Adrenal gland (tissue), 12 donors: Measurements from ENCODE around the gene IGFBP5. TPM values are rescaled to one million over a fixed set of nuclear protein-coding genes. Genes with fewer than 3 reads are reported as not detected.

Source experiments
- DNase-seq, 7 donors: peaks; one replicate each; pipeline ENCODE4 v3.0.0-alpha.2; 2019 to 2020
- H3K27ac ChIP-seq, 5 donors: fragments of 200-600 bp; sonication (generic) in 4 of 5; 1 replicate in 3 of 5; 2 replicates in 2 of 5; pipeline versions ENCODE4 v1.5.1 to v1.8.0; 2016 to 2020; ENCODE audit warnings: mild to moderate bottlenecking in 1 of 5
- H3K27me3 ChIP-seq: fragments of 200-600 bp; 2 replicates; pipeline ENCODE4 v1.8.0; 2021
- H3K36me3 ChIP-seq, 2 donors: fragments of 200-600 bp; replicated peaks in 1 of 2; 1 replicate in 1 of 2; 2 replicates in 1 of 2; pipeline versions ENCODE4 v1.5.1 to v1.8.0; 2018 to 2022
- H3K4me1 ChIP-seq, 2 donors: fragments of 200-600 bp; replicated peaks in 1 of 2; 1 replicate in 1 of 2; 2 replicates in 1 of 2; pipeline versions ENCODE4 v1.5.1 to v1.8.0; 2018 to 2021
- H3K4me3 ChIP-seq, 4 donors: fragments of 200-600 bp; sonication (generic) in 3 of 4; one replicate each; pipeline ENCODE4 v1.5.1; 2016 to 2018
- H3K9me3 ChIP-seq, 3 donors: fragments of 200-600 bp; sonication (generic) in 1 of 3; replicated peaks in 1 of 3; 1 replicate in 2 of 3; 2 replicates in 1 of 3; pipeline versions ENCODE4 v1.5.1 to v1.8.0; 2016 to 2021
- CTCF ChIP-seq, 6 experiments: fragments of 450-650 bp in 4 of 6; fragments of 200-600 bp in 2 of 6; sonication (generic) in 1 of 6; IDR thresholded peaks; 1 replicate in 5 of 6; 2 replicates in 1 of 6; pipeline versions ENCODE4 v1.5.1 to v1.8.0; 2016 to 2021; ENCODE audit warnings: antibody characterized with exemption in 6 of 6, mild to moderate bottlenecking in 2 of 6, moderate library complexity in 1 of 6
- POLR2A ChIP-seq, 2 donors: fragments of 450-650 bp; IDR thresholded peaks; one replicate each; pipeline ENCODE4 v1.6.1; 2017; ENCODE audit warnings: antibody characterized with exemption in 2 of 2, mild to moderate bottlenecking in 2 of 2, moderate library complexity in 1 of 2
- WGBS, 4 donors: extraction: QIAGEN DNeasy Blood & Tissue Kit in 2 of 4; methylation state at CpG; one replicate each; pipeline versions ENCODE4 v1.1.5 to v1.1.7; 2013 to 2017; 5-methylcytosine and 5-hydroxymethylcytosine counted together
- intact Hi-C, 2 donors: fragments of 100-400 bp; cut with DNase I; formaldehyde crosslinking; loops; one replicate each; pipeline versions ENCODE4 v1.14.1 to v1.15.0; 2022 to 2023
- polyA plus RNA-seq, 3 donors: library from polyadenylated mRNA; stranded (reverse); fragments of 200-250 nt in 2 of 3; fragments of 350-450 nt in 1 of 3; fragmentation: Illumina TruSeq in 1 of 3; extraction: RNeasy Lipid Tissue Mini Kit (QIAGEN cat#74804) in 1 of 3; gene quantifications; one replicate each; pipeline ENCODE4 v1.2.3, GENCODE V29; 2013 to 2014
- total RNA-seq, 9 donors: library from RNA; depleted of rRNA in 4 of 9; stranded (reverse); fragments of >200 nt in 4 of 9; fragments of 120-200 nt in 1 of 9; fragmentation: NEBNext Ultra II Directional in 1 of 9; extraction: Animal tissue kit (Norgen Biotek cat#: 25700) in 1 of 9; gene quantifications; one replicate each; pipeline versions ENCODE4 v1.1.0 to v1.2.4, GENCODE V29; 2013 to 2023
- donor health status: healthy with polysubstance abuse.
- donor health status: Bipolar disorder and iron deficiency.
- donor health status: DM: yes; HTN: yes; CAD: no.
- donor health status: DM: no; HTN: no; CAD: no.
- donor health status: DM: no; HTN: no; CAD: no.
- donor health status: DM: yes; HTN: yes; CAD: no.

Gene IGFBP5
- total and polyA plus RNA-seq, 12 donors, result 92.5 to 2,550 (median 609) TPM

- Histone ChIP-seq H3K27ac (no peak overlapping the region), H3K36me3 (no peaks in the 10 kb centered on the region), H3K27me3 (no peaks in the 10 kb centered on the region), H3K4me3 (no peak overlapping the region), H3K4me1 (peaks cover 0 to 6% of the 10 kb centered on the region in 2 donors), H3K9me3 (no peaks in the 10 kb centered on the region)
- intact Hi-C loops, result no loop called here
- peak in 1 of 7 donors; percentile 18 for DNase-seq
- WGBS, 4 donors, result 0 to 3% (median 0%) methylated on average over 1 of the region's 1 CpG
- TF ChIP-seq POLR2A (IDR thresholded peaks at IDR 0.05) (no peak), CTCF (IDR thresholded peaks at IDR 0.05) (no peak)
Measured at GRCh38 chr2:216736326-216736725, 41.0 kb upstream of the IGFBP5 start.

- intact Hi-C loops, result no loop called here
- Histone ChIP-seq H3K36me3 (no peaks in the 10 kb centered on the region), H3K27ac (no peak overlapping the region), H3K9me3 (no peaks in the 10 kb centered on the region), H3K4me1 (peaks cover 0 to 4% of the 10 kb centered on the region in 2 donors), H3K27me3 (no peaks in the 10 kb centered on the region), H3K4me3 (no peak overlapping the region)
- DNase-seq, result no peak
- no peak for TF ChIP-seq CTCF (IDR thresholded peaks at IDR 0.05)
- no peak for TF ChIP-seq POLR2A (IDR thresholded peaks at IDR 0.05)
Measured at GRCh38 chr2:216735668-216736067, 40.3 kb upstream of the IGFBP5 start.

- H3K4me1 ChIP-seq, result peaks cover 0 to 4% of the 10 kb centered on the region in 2 donors
- no peaks in the 10 kb centered on the region for H3K36me3 ChIP-seq
- H3K9me3 ChIP-seq, result no peaks in the 10 kb centered on the region
- intact Hi-C loops, result no loop called here
- H3K27ac ChIP-seq, result peak overlapping the region in 2 of 5 donors; percentile 38 to 61
- no peaks in the 10 kb centered on the region for H3K27me3 ChIP-seq
- TF ChIP-seq CTCF (IDR thresholded peaks at IDR 0.05), result no peak
- no peak for TF ChIP-seq POLR2A (IDR thresholded peaks at IDR 0.05)
- peak in 1 of 7 donors; percentile 33 for DNase-seq
- no peak overlapping the region for H3K4me3 ChIP-seq
- 69 to 93% (median 81%) methylated on average over 6 of the region's 6 CpGs for WGBS, 4 donors
Measured at GRCh38 chr2:216735086-216735485, 39.7 kb upstream of the IGFBP5 start.

GRCh38 chr2:216733046-216733445, 37.7 kb upstream of the IGFBP5 start:
- DNase-seq, result no peak
- H3K4me1 ChIP-seq, result peaks cover 0 to 4% of the 10 kb centered on the region in 2 donors
- TF ChIP-seq POLR2A (IDR thresholded peaks at IDR 0.05) (no peak), CTCF (IDR thresholded peaks at IDR 0.05) (no peak)
- no peaks in the 10 kb centered on the region for H3K9me3 ChIP-seq
- intact Hi-C loops, result no loop called here
- no peaks in the 10 kb centered on the region for H3K27me3 ChIP-seq
- no peak overlapping the region for H3K4me3 ChIP-seq
- WGBS, 4 donors, result 58 to 62% (median 61%) methylated on average over 7 of the region's 7 CpGs
- H3K27ac ChIP-seq, result no peak overlapping the region
- no peaks in the 10 kb centered on the region for H3K36me3 ChIP-seq
